HL-60 (cell line): ENCODE data around the gene MS4A18.

Experiments used
- DNase-seq, 2 experiments: peaks; one replicate each; pipeline ENCODE4 v3.0.0-alpha.2; 2010 to 2020; ENCODE audit warnings: low read depth in 1 of 2, low spot score in 1 of 2
- H3K27ac ChIP-seq: fragments of 250-450 bp; sonication (Bioruptor Pico); replicated peaks from 2 replicates; pipeline ENCODE4 v1.5.1; 2020; ENCODE audit warnings: mild to moderate bottlenecking, moderate library complexity
- H3K27me3 ChIP-seq: fragments of 250-450 bp; sonication (Bioruptor Pico); 2 replicates; pipeline ENCODE4 v1.5.1; 2021; ENCODE audit warnings: mild to moderate bottlenecking, moderate library complexity; ENCODE audit not compliant: insufficient read depth, poor library complexity, severe bottlenecking
- H3K4me3 ChIP-seq: replicated peaks from 2 replicates; pipeline ENCODE4 v1.5.1; 2011; ENCODE audit warnings: mild to moderate bottlenecking, control low read depth, low read length; ENCODE audit not compliant: insufficient read depth
- CTCF ChIP-seq: IDR thresholded peaks from one replicate; pipeline ENCODE4 v1.5.1; 2011; ENCODE audit warnings: low read length, control low read depth, inconsistent platforms; ENCODE audit not compliant: insufficient read depth
- GABPA ChIP-seq: IDR thresholded peaks from 2 replicates; pipeline ENCODE4 v1.6.1; 2012; ENCODE audit warnings: low read depth
- POLR2AphosphoS5 ChIP-seq: IDR thresholded peaks from 2 replicates; pipeline ENCODE4 v1.6.1; 2012; ENCODE audit warnings: low read depth
- SPI1 ChIP-seq: IDR thresholded peaks from 2 replicates; pipeline ENCODE4 v1.6.1; 2012; ENCODE audit warnings: low read depth, mild to moderate bottlenecking, borderline replicate concordance
- TF ChIP-seq, protein P1 (sequence below): IDR thresholded peaks from 2 replicates; pipeline ENCODE4 v1.6.1; 2012; ENCODE audit warnings: low read depth; ENCODE audit not compliant: insufficient replicate concordance

The MS4A18 gene

GRCh38 chr11:60781981-60782316 lies 57.4 kb downstream of the MS4A18 start:
- Histone ChIP-seq H3K27me3 (peaks cover 1% of the 10 kb centered on the region), H3K27ac (no peak overlapping the region), H3K4me3 (no peak overlapping the region)
- TF ChIP-seq GABPA (no peak), CTCF (no peak), POLR2AphosphoS5 (no peak), SPI1 (no peak)
- TF ChIP-seq, protein P1, sequence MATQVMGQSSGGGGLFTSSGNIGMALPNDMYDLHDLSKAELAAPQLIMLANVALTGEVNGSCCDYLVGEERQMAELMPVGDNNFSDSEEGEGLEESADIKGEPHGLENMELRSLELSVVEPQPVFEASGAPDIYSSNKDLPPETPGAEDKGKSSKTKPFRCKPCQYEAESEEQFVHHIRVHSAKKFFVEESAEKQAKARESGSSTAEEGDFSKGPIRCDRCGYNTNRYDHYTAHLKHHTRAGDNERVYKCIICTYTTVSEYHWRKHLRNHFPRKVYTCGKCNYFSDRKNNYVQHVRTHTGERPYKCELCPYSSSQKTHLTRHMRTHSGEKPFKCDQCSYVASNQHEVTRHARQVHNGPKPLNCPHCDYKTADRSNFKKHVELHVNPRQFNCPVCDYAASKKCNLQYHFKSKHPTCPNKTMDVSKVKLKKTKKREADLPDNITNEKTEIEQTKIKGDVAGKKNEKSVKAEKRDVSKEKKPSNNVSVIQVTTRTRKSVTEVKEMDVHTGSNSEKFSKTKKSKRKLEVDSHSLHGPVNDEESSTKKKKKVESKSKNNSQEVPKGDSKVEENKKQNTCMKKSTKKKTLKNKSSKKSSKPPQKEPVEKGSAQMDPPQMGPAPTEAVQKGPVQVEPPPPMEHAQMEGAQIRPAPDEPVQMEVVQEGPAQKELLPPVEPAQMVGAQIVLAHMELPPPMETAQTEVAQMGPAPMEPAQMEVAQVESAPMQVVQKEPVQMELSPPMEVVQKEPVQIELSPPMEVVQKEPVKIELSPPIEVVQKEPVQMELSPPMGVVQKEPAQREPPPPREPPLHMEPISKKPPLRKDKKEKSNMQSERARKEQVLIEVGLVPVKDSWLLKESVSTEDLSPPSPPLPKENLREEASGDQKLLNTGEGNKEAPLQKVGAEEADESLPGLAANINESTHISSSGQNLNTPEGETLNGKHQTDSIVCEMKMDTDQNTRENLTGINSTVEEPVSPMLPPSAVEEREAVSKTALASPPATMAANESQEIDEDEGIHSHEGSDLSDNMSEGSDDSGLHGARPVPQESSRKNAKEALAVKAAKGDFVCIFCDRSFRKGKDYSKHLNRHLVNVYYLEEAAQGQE: no peak
- no peak for DNase-seq

DNA sequence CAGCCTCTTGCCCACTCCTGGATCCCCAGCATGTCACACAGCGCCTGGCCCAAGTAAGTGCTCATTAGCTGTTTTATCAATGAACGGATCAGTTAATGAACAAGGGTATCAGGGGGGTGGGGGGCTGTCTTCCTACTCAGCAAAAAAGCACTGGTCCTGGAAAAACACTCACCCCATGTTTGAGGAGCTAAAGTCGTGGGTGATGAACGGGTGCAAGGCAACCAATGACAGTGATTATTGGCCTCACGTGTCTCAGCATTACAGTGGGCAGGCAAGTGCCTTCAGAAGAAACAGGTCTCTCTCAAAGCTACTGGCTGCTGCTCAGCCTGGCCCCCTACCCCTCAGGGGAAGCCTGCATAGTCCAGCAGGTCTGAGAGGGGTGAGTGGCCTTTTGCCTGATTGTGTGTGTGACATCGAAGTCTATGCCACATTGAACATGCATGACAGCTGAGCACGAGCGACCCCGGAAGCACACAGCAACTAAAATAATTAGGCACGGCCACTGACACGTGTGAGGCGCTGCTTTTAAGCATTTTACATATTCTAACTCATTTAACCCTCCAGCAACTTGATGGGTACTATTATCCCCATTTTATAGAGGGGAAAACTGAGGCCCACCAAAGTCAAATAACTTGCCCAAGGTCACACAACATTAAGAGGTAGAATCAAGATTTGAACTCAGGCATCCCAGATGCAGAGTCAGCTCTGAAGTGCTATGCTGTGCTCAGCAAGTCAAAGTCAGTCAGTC lies 58.0 kb downstream of the MS4A18 start:
- no peak overlapping the region for H3K4me3 ChIP-seq
- no peak for DNase-seq
- TF ChIP-seq POLR2AphosphoS5 (no peak), GABPA (no peak), CTCF (no peak), SPI1 (no peak)
- TF ChIP-seq, protein P1: no peak
- H3K27ac ChIP-seq: no peak overlapping the region
- no peaks in the 10 kb centered on the region for H3K27me3 ChIP-seq

DNA sequence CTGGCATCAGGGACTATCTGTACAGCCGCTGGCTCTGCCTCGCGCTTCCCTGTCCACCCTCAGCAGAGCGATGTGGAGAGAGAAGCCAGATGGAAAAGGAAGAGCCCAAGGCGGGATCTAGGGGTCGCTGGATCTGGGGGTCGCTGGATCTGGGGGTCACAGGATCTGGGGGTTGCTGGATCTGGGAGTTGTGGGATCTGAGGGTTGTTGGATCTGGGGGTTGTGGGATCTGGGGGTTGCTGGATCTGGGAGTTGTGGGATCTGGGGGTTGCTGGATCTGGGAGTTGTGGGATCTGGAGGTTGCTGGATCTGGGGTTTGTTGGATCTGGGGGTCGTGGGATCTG lies 58.6 kb downstream of the MS4A18 start:
- TF ChIP-seq GABPA: no peak
- TF ChIP-seq CTCF: no peak
- TF ChIP-seq POLR2AphosphoS5: no peak
- TF ChIP-seq SPI1: no peak
- TF ChIP-seq, protein P1: no peak
- no peak overlapping the region for H3K4me3 ChIP-seq
- DNase-seq: no peak
- H3K27me3 ChIP-seq: no peaks in the 10 kb centered on the region
- H3K27ac ChIP-seq: no peak overlapping the region
